Mesodermal cell (in vitro differentiated cells): ENCODE data around the gene MFRP.

Experiments
- H3K27ac ChIP-seq: 2 replicates; pipeline ENCODE4 v1.7.0; 2013; ENCODE audit warnings: mild to moderate bottlenecking, low read depth, low read length, moderate library complexity; ENCODE audit not compliant: severe bottlenecking
- H3K36me3 ChIP-seq: 2 replicates; pipeline ENCODE4 v1.7.1; 2013; ENCODE audit warnings: mild to moderate bottlenecking, low read length, moderate library complexity; ENCODE audit not compliant: control insufficient read depth, insufficient read depth
- H3K4me1 ChIP-seq: one replicate; pipeline ENCODE4 v1.7.1; 2013; ENCODE audit warnings: mild to moderate bottlenecking, low read length; ENCODE audit not compliant: insufficient read depth, control insufficient read depth, poor library complexity, severe bottlenecking
- H3K4me3 ChIP-seq: 2 replicates; pipeline ENCODE4 v1.7.0; 2013; ENCODE audit warnings: low read length, control low read depth, mild to moderate bottlenecking; ENCODE audit not compliant: insufficient read depth, poor library complexity, severe bottlenecking; ENCODE audit errors: extremely low read depth
- H3K9me3 ChIP-seq: 2 replicates; pipeline ENCODE4 v1.7.1; 2013; ENCODE audit warnings: mild to moderate bottlenecking, low read length, moderate library complexity; ENCODE audit not compliant: control insufficient read depth
- WGBS, 2 experiments: methylation state at CpG; one replicate each; pipeline ENCODE4 v1.1.5; 2013; ENCODE audit warnings: missing lambda C conversion rate in 2 of 2; ENCODE audit not compliant: insufficient coverage in 2 of 2; 5-methylcytosine and 5-hydroxymethylcytosine counted together

MFRP gene

DNA sequence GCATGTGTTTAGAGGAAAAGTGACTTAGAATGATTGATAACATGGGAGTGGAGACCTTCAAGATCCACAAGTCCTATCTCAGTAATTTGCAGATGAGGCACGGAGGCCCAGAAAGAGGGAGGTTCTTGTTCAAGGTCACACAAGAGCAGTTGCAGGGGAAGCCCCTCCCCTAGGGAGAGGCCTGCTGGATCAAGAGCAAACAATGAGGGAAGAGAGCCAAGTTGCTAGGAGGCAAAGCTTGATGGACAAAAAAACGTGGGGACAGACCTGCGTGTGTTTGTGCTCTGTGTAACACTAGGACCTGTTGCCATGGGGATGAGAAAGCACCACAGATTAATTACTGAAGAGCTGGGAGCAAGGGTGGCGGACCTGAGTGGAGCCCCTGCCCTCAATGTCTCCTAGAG lies 6.4 kb upstream of the MFRP start:
- Histone ChIP-seq H3K4me3 (no peak overlapping the region), H3K4me1 (no peaks in the 10 kb centered on the region), H3K27ac (no peak overlapping the region), H3K36me3 (peaks cover 4% of the 10 kb centered on the region), H3K9me3 (no peaks in the 10 kb centered on the region)
- WGBS, 2 experiments = 29 to 55% methylated on average over 3 to 4 of the region's 4 CpGs

DNA sequence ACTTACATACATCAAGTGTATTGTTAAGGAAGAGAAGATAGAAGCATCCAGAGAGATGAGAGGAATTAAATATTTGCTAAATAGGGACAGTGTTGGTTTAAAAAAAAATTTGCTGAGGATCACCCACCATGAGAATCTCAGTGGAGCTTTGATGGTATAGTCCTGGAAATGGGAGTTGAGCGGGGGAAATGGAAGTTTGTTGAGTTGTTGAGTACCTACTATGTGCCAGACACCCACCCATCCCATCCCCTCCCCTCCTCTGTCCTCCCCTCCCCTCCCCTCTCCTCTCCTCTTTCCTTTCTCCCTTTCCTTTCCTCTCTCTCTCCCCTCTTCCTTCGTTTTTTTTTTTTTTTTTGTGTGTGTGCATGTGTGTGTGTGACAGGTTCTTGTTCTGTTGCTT lies 4.7 kb upstream of the MFRP start:
- Histone ChIP-seq H3K4me3 (no peak overlapping the region), H3K36me3 (no peaks in the 10 kb centered on the region), H3K9me3 (no peaks in the 10 kb centered on the region), H3K27ac (no peak overlapping the region), H3K4me1 (no peaks in the 10 kb centered on the region)
- WGBS, 2 experiments = no CpG with 5 or more reads among the region's 2 CpGs

DNA sequence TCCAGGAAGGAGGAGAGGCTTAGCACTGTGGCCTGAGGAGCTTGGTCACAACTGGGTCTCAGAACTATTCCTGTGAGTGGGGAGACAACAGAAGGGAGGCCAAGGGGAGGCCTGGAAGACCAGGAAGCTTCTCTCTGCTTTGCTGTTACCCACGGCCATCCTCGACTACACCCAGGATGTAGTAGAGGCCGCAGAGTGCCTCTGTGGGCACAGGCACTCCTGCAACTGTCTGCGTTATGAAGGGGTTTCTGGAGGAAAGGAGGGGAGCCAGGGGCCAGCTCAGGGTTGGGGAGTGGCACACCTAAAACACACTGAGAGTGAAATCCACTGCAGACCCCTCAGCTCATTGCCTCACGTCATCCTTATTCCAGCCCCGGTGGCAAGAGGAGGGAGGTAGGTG lies 3.8 kb upstream of the MFRP start:
- 78 to 88% methylated on average over 1 to 5 of the region's 6 CpGs for WGBS, 2 experiments
- no peaks in the 10 kb centered on the region for H3K36me3 ChIP-seq
- H3K27ac ChIP-seq = no peak overlapping the region
- no peak overlapping the region for H3K4me3 ChIP-seq
- H3K9me3 ChIP-seq = no peaks in the 10 kb centered on the region
- no peaks in the 10 kb centered on the region for H3K4me1 ChIP-seq

DNA sequence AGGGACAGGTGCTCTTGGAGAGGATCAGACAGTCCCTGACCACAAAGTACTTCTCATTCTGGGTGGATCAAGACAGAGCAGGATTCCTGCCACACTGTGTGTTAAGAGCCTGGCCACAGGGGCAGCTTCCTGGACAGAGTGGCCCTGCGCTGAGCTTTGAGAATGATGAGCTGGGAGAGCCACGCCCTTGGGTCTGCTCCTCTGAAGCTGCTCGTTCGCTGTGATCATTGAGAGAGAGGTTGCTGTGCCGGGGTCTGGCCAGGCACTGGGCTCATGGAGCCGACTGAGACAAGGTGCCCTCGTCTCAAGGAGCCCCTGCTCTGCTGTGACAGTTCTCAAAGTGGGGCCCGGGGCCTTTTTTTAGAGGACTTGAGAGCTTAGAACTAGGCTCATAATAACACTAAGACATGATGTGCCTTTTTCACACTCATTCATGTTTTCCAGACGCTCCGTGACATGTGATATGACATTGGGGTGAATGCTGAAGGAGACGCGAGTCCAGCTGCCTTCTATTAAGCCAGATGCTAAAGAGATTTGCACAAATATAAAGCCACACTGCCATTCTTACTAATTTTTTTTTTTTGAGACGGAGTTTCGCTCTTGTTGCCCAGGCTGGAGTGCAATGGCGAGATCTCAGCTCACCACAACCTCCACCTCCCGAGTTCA lies 1.6 kb upstream of the MFRP start:
- Histone ChIP-seq H3K9me3 (no peaks in the 10 kb centered on the region), H3K27ac (no peak overlapping the region), H3K36me3 (no peaks in the 10 kb centered on the region), H3K4me1 (no peaks in the 10 kb centered on the region), H3K4me3 (no peak overlapping the region)
- 80 to 91% methylated on average over 10 to 13 of the region's 16 CpGs for WGBS, 2 experiments

DNA sequence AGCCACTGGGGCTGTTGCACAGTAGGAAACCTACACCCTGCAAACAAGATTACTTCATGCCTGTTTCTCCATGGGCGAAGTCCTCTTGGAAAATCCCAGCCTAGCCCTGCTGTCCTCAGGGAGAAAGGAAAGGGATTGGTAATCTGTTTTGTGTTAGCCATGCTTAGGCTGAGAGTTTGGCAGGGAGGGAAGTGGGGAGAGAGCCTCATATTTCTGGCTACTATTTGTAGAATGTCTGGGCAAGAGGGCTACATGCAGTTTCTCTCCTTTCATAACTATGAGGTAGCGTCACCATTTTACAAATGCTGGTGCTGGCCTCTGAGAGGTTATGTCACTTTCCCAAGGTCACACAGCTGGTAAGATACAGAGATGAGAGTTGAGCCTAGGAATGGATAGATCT lies 737 bp upstream of the MFRP start:
- Histone ChIP-seq H3K36me3 (no peaks in the 10 kb centered on the region), H3K27ac (no peak overlapping the region), H3K4me1 (no peaks in the 10 kb centered on the region), H3K4me3 (no peak overlapping the region), H3K9me3 (no peaks in the 10 kb centered on the region)
- WGBS, 2 experiments = 100% methylated on average over 1 of the region's 2 CpGs; no CpG with 5 or more reads in 1 of the 2 experiments

DNA sequence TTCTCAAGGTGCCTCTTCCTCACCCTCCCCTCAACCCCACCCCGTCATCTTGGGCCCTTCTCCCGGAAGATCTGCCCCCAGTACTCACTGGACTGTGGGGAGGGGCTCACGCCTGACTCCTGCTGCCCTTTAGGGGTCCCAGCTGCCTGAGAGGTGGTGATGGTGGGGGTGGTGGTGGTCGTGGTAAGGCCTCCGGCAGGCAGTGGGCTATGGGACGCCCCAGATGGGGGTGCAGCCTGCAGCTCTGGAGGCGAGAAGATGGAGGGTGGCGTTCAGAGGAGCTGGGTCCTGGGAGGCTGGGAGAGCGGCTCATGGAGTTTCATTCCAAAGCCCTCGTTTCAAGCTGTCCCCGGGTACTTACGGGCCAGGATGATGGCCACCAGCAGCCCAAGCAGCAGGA lies 820 bp downstream of the MFRP start:
- Histone ChIP-seq H3K4me1 (no peaks in the 10 kb centered on the region), H3K36me3 (no peaks in the 10 kb centered on the region), H3K9me3 (no peaks in the 10 kb centered on the region), H3K27ac (no peak overlapping the region), H3K4me3 (no peak overlapping the region)
- WGBS, 2 experiments = 89 to 94% methylated on average over 7 to 8 of the region's 12 CpGs

DNA sequence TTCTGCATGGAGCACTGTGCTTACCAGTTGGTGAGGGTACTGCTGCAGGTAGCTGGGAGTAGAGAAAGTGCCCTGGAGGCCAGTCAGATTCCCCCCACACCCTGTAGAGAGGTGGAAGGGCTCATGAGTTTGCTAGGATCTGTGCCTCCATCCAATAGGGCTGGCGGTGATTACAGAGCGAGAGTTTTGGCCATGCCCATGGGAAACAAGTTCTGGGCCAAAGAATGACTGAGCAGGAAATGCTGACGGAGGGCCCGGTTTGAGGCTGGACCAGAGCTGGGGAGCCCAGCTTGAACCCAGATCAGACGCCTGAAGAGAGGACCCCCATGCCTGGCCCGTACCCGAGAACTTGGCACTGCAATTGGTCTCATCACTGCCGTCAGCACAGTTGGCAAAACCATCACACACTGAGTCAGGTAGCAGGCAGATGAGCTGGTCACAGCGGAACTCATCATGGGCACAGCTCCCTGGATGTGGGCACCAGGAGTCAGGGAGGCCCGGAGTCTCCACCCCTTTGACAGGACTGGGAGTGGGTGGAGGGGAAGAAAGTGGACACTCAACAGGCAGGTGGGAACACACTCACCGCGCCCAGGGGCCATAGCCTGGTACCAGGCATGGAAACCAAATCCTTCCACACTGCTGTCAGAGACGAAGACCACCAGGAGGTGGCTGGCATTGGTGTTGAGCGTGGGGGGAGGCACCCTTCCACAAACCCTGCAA lies 2.1 kb downstream of the MFRP start:
- Histone ChIP-seq H3K9me3 (no peaks in the 10 kb centered on the region), H3K4me1 (peaks cover 4% of the 10 kb centered on the region), H3K27ac (no peak overlapping the region), H3K36me3 (no peaks in the 10 kb centered on the region), H3K4me3 (no peak overlapping the region)
- WGBS, 2 experiments = 87% methylated on average over 10 to 11 of the region's 14 CpGs

DNA sequence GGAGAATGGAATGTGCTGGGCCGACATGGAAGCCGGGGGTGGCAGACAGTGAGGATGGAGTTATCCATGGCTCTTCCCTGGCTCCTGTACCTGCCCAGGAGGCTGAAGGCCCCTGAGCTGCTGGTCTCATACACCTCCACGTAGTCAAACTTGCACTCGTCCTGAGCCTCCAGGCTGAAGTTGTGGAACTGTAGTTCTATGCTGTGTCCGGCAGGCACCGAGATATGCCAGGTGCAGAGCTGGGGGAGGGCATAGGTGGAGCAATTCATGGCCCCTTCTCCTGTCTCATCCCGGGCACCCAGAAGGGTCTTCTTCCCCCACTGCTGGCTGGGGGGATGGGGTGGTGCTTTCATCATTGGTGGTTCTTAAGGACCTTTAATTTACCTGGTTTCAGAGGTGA lies 2.8 kb downstream of the MFRP start:
- Histone ChIP-seq H3K4me1 (peaks cover 11% of the 10 kb centered on the region), H3K9me3 (no peaks in the 10 kb centered on the region), H3K36me3 (no peaks in the 10 kb centered on the region), H3K4me3 (no peak overlapping the region), H3K27ac (no peak overlapping the region)
- WGBS, 2 experiments = 81 to 97% methylated on average over 4 of the region's 7 CpGs

DNA sequence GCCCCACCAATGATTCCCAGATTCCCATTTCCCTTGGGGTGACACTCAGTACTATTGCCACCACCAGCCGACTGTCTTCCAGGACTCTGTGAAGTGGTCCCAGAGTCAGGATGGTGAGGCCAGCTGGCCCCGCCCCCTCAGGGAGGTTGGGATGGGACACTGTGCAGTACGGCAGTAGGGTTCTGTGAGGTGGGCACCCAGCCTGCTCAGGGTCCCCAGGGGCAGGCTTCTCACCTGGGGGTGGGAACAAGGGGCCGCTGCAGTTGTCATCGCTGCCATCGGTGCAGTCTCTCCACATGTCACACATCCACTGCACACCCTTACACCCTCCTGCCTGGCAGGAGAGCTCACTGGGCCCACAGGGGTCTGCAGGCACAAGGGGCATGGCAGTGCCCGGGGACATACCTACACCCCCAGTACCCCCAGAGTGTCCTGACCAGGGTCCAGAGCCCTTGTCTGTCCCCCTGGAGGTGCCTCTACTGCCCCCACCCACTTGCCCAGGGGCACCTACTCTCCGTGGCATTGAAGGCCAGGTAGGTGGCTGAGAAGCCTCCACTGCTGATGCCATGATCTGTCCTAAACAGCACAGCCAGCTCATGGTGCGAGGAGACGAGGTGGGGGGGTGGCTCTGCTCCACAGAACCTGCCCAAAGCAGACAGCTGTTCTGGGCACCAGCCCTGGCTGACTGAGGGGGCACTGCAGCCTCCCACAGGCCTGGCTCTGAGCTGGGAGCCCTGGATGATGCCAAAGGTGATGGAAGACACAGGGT lies 4.0 kb downstream of the MFRP start:
- H3K4me1 ChIP-seq = peaks cover 17% of the 10 kb centered on the region
- H3K9me3 ChIP-seq = no peaks in the 10 kb centered on the region
- 81 to 87% methylated on average over 7 of the region's 10 CpGs for WGBS, 2 experiments
- H3K27ac ChIP-seq = no peak overlapping the region
- H3K36me3 ChIP-seq = no peaks in the 10 kb centered on the region
- H3K4me3 ChIP-seq = no peak overlapping the region

DNA sequence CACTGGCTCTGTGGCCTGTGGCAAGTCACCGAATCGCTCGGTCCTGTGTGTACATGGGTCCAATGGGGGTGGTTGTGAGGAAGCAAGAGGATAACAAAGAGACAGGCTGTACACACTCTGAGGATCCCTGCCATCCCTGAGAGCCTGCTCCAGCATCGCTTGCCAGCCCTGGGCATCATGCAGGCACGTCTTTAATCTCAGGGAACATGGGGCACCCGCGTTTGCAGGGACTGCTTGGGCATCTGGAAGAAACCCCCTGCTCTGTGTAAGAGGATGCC lies 4.5 kb downstream of the MFRP start:
- H3K4me3 ChIP-seq = no peak overlapping the region
- peaks cover 23% of the 10 kb centered on the region for H3K4me1 ChIP-seq
- WGBS, 2 experiments = 84 to 94% methylated on average over 5 to 7 of the region's 7 CpGs
- H3K9me3 ChIP-seq = no peaks in the 10 kb centered on the region
- peaks cover under 1% of the 10 kb centered on the region for H3K36me3 ChIP-seq
- H3K27ac ChIP-seq = no peak overlapping the region
